Activated B cell treated with CpG ODN at 0.5 μM for 24 hours (primary cell): ENCODE data around the gene ZNF217. TPM values are rescaled to one million over a fixed set of nuclear protein-coding genes. Genes with fewer than 3 reads are reported as not detected.

Source experiments
- ATAC-seq: fragments of 200-7000 bp; cut with Tn5 transposase; one replicate; pipeline ENCODE4 v1.10.0; 2021; ENCODE audit warnings: low read depth, mild to moderate bottlenecking, moderate library complexity
- CTCF ChIA-PET: fragments of 350-600 bp; sonication (Branson Sonifier 250); formaldehyde crosslinking; loops from one replicate; lab custom pipeline; 2021; ENCODE audit warnings: antibody characterized with exemption; lab: Charles Lee
- POLR2A ChIA-PET: fragments of 350-600 bp; sonication (Branson Sonifier 250); formaldehyde crosslinking; loops from one replicate; lab custom pipeline; 2021; ENCODE audit warnings: antibody characterized with exemption; lab: Charles Lee
- DNase-seq: peaks from one replicate; pipeline ENCODE4 v3.0.0; 2022
- H3K27ac Mint-ChIP-seq: one replicate; pipeline ENCODE4 v1.8.0; 2020; ENCODE audit warnings: mixed read lengths
- H3K27me3 Mint-ChIP-seq: one replicate; pipeline ENCODE4 v1.8.0; 2021; ENCODE audit warnings: mixed read lengths
- H3K36me3 Mint-ChIP-seq: one replicate; pipeline ENCODE4 v1.8.0; 2021; ENCODE audit warnings: low read depth, mixed read lengths
- H3K4me1 Mint-ChIP-seq: one replicate; pipeline ENCODE4 v1.8.0; 2021; ENCODE audit warnings: mixed read lengths
- H3K4me3 Mint-ChIP-seq: one replicate; pipeline ENCODE4 v1.8.0; 2020; ENCODE audit warnings: mild to moderate bottlenecking, mixed read lengths
- H3K9me3 Mint-ChIP-seq: one replicate; pipeline ENCODE4 v1.8.0; 2020; ENCODE audit warnings: mixed read lengths
- CTCF ChIP-seq: fragments of 200-600 bp; IDR thresholded peaks from one replicate; pipeline ENCODE4 v1.8.0; 2022; ENCODE audit warnings: antibody characterized with exemption, mild to moderate bottlenecking
- intact Hi-C: fragments of 100-400 bp; cut with micrococcal nuclease; formaldehyde crosslinking; loops from one replicate; pipeline ENCODE4 v1.15.1; 2024
- total RNA-seq: library from RNA; stranded (reverse); gene quantifications from 2 replicates; pipeline ENCODE4 v1.2.3, GENCODE V29; 2022

ZNF217 gene
- total RNA-seq, 1 donor from 2014 or later = 80.3 TPM

- intact Hi-C loops = loop anchor here (1.0 to 10.0 kb wide), 6 partner anchors 15 to 620 kb away; no protein-coding TSS in a partner anchor
- peaks cover 69% of the 10 kb centered on the region for H3K36me3 Mint-ChIP-seq
- CTCF ChIA-PET = interaction anchor here (0.6 to 8.8 kb wide), 14 partner anchors 150 to 483 kb away, joined by 3 to 88 read pairs (median 4); no protein-coding TSS in a partner anchor
- no peak for DNase-seq
- H3K27me3 Mint-ChIP-seq = no peaks in the 10 kb centered on the region
- H3K4me1 Mint-ChIP-seq = peaks cover 68% of the 10 kb centered on the region
- H3K27ac Mint-ChIP-seq = peak overlapping the region; percentile 88
- peak overlapping the region; percentile 76 for H3K4me3 Mint-ChIP-seq
- TF ChIP-seq CTCF = no peak
- POLR2A ChIA-PET = interaction anchor here (0.6 to 2.2 kb wide), 6 partner anchors 14 to 360 kb away, joined by 3 to 39 read pairs (median 6); partner anchors contain the start of gene ZNF217
- no peaks in the 10 kb centered on the region for H3K9me3 Mint-ChIP-seq
- peak; percentile 22 for ATAC-seq
Measured at GRCh38 chr20:53579581-53580375, 13.9 kb downstream of the ZNF217 start.

GRCh38 chr20:53579266-53579580 is 14.4 kb downstream of the ZNF217 start:
- peak overlapping the region; percentile 88 for H3K27ac Mint-ChIP-seq
- no peaks in the 10 kb centered on the region for H3K27me3 Mint-ChIP-seq
- peak; percentile 2 for ATAC-seq
- no peak for DNase-seq
- POLR2A ChIA-PET = interaction anchor here (1.3 to 2.2 kb wide), 5 partner anchors 14 to 360 kb away, joined by 3 to 39 read pairs (median 6); partner anchors contain the start of gene ZNF217
- peaks cover 62% of the 10 kb centered on the region for H3K4me1 Mint-ChIP-seq
- no peak for TF ChIP-seq CTCF
- no peaks in the 10 kb centered on the region for H3K9me3 Mint-ChIP-seq
- peak overlapping the region; percentile 76 for H3K4me3 Mint-ChIP-seq
- peaks cover 74% of the 10 kb centered on the region for H3K36me3 Mint-ChIP-seq
- intact Hi-C loops = loop anchor here (1.0 to 10.0 kb wide), 5 partner anchors 15 to 484 kb away; no protein-coding TSS in a partner anchor
- CTCF ChIA-PET = interaction anchor here (0.6 to 8.8 kb wide), 13 partner anchors 150 to 483 kb away, joined by 3 to 88 read pairs (median 4); no protein-coding TSS in a partner anchor

- Mint-ChIP-seq H3K27ac (peak overlapping the region; percentile 88), H3K27me3 (no peaks in the 10 kb centered on the region), H3K4me3 (peak overlapping the region; percentile 32), H3K36me3 (peaks cover 79% of the 10 kb centered on the region), H3K9me3 (no peaks in the 10 kb centered on the region), H3K4me1 (peaks cover 56% of the 10 kb centered on the region)
- DNase-seq = no peak
- TF ChIP-seq CTCF = no peak
- ChIA-PET POLR2A (interaction anchor here (1.8 to 2.2 kb wide), 3 partner anchors 15 to 361 kb away, joined by 4 to 39 read pairs (median 14); partner anchors contain the start of gene ZNF217), CTCF (interaction anchor here (0.6 to 8.8 kb wide), 18 partner anchors 151 to 484 kb away, joined by 3 to 88 read pairs (median 4); no protein-coding TSS in a partner anchor)
- ATAC-seq = peak; percentile 58
- intact Hi-C loops = loop anchor here (1.0 to 10.0 kb wide), 7 partner anchors 16 to 484 kb away; no protein-coding TSS in a partner anchor
Measured at GRCh38 chr20:53578492-53579222, 15.0 kb downstream of the ZNF217 start.

- Mint-ChIP-seq H3K36me3 (peaks cover 86% of the 10 kb centered on the region), H3K9me3 (no peaks in the 10 kb centered on the region), H3K27me3 (no peaks in the 10 kb centered on the region), H3K27ac (no peak overlapping the region), H3K4me1 (peaks cover 48% of the 10 kb centered on the region), H3K4me3 (no peak overlapping the region)
- ATAC-seq (no peak), DNase-seq (no peak)
- TF ChIP-seq CTCF = no peak
- CTCF ChIA-PET = interaction anchor here (1.4 to 8.8 kb wide), 4 partner anchors 17 to 362 kb away, joined by 3 to 88 read pairs (median 10); partner anchors contain the start of gene ZNF217
- intact Hi-C loops = loop anchor here (10.0 kb wide), 1 partner anchor 162 kb away; no protein-coding TSS in a partner anchor
- POLR2A ChIA-PET = no interaction called here
Measured at GRCh38 chr20:53576586-53577318, 16.9 kb downstream of the ZNF217 start.
